Colon (tissue), 2 donors: ENCODE measurements around the gene ITPKB.

Experiments used
- FAIRE-seq: peaks from 2 replicates; lab custom pipeline; 2012; peaks lifted over from hg19 to GRCh38; lab: Jason Lieb, UNC
- donor health status: control.
- donor health status: control.

ITPKB gene

DNA sequence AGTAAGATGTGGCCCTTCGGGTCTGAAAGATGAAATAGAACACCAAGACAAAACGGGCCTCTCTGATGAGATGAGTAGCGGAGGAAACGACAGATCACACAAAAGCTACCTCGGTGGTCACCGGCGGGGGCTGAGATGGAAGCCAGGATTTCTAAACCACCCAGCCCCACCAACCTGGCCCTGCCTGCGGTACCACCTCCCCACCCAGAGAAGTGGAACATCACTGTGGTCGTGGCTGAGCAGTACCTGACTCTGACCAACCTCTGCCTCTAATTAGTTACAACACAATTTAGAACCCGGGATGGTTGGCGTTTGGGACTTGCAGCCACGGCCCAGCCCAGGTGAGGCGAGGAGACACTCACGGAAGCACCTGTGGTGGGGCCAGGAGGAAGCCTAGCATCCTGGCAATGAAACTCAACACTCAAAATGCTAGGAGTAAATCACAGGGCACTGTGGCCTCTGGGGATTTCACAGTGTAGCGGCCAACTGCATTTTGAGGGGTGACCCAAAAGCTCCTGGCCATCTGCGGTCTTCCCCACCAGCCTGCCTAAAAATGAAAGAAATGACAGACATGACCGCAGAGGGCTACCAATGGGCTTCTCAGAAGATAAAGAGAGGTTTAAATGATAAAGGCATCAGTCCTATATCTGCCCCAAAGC, 73.4 kb downstream of the ITPKB start:
- no peak for FAIRE-seq

DNA sequence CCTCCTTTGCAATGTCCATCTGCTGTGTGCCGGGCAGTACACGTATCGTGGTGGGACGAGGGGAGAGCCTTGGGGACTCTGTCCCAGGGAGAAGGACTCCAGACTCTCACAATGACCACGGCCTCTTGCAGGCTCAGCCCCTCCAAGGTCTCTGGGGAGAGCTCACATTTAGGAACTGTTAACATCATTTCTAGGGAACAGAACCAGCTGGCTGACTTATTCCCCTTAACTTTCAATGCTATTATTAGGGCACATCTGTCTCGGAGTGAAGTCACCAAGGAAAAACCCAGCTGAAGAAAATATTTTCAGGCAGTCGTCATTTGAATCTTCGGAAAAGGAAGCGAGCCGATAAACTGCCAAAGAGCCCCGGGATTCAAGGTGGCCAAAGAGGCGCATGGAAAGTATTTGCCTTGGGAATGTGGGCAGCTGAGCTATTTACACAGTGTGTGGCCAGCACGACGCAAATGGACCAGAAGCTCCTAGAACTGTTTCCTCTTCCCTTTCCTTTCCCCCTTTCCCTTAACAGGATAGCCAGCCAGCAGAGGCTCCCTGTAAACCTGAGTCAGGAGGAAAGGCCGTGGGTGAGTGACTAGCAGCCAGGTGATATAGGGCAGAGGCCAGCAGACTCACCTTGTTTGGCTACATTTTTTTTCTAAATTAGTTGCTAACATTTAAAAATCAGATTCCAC, 74.5 kb downstream of the ITPKB start:
- no peak for FAIRE-seq

DNA sequence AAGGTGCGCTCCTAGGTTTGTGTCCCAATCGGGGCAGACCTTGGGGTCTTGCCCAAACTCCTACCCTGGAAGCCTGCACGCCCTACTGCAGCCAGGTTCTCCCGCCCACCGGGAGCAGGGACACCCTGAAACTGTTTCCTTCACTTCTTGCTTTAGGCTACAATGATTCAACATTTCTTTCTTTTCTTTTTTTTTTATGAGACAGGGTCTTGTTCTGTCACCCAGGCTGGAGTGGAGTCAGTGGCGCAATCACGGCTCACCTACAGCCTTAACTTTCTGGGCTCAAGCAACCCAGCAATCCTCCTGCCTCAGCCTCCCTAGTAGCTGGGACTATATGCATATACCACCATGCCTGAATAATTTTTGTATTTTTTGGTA, 75.8 kb downstream of the ITPKB start:
- FAIRE-seq = no peak

DNA sequence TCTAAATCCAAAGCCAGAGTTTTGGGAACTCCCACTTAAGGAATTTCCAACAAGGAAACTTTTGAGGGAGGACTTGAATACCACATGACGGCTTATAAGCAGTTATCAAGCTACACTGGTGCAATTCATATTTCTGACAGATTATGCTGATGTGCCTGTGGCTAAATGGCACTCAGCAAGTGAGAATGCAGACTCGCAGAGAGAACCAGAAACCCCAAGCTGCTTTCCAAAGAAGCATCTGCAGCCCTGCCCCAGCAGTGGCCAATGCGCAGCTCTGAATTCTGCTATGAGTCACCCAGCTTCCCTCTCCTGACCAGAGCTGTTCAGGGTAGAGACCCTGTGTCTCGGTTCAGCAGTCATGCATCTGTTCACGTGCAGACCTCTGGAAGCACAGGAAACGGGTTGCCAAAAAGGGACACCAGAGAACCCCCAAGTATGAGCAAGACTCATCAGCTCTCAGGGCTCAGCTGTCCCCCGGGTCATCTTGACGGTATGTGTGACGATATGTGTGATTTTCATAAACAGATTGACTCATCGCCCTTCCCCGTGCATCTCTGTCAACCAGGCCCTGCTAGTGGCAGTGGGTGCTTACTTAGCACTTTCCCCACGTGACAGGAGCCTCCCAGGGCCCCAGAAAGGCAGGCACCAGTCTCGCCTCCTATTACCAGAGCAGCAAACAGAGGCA, 76.3 kb downstream of the ITPKB start:
- FAIRE-seq = no peak

DNA sequence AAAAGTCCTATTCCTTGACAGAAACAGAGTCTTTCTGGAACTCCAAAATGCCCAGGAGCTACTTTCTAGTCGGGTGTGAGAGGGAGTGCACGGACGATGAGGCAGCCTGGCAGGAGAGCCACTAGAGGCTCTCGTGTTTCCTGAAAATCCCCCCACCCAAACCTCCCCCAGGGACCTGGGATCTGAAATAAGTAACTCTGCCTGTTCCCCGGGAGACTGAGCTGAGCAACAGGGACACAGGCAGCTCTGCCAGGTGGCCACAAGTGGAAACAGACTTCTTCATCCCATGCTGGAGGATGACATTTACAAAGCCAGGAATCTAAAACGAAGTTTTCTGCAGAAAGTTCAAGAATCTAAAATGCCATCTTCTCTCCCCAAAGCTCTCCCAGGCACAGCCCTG, 77.1 kb downstream of the ITPKB start:
- FAIRE-seq = no peak

DNA sequence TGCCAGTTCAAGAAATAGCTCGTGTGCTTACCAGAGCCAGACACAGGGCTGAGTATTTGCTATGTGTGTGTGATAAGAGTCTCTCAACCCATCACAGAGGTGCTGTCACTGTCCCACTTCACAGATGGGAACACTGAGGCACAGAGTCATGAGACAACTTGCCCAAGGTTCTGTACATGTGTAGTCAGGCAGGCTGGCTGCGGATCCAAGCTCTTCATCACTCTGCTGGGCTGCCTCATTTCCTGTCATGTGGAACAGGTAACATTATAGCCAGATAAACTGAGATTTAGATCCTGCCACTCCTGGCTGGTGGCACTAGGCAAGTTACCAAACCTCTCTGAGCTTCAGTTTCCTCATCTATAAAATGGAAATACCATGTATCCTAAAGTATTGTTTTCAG, 77.8 kb downstream of the ITPKB start:
- no peak for FAIRE-seq

DNA sequence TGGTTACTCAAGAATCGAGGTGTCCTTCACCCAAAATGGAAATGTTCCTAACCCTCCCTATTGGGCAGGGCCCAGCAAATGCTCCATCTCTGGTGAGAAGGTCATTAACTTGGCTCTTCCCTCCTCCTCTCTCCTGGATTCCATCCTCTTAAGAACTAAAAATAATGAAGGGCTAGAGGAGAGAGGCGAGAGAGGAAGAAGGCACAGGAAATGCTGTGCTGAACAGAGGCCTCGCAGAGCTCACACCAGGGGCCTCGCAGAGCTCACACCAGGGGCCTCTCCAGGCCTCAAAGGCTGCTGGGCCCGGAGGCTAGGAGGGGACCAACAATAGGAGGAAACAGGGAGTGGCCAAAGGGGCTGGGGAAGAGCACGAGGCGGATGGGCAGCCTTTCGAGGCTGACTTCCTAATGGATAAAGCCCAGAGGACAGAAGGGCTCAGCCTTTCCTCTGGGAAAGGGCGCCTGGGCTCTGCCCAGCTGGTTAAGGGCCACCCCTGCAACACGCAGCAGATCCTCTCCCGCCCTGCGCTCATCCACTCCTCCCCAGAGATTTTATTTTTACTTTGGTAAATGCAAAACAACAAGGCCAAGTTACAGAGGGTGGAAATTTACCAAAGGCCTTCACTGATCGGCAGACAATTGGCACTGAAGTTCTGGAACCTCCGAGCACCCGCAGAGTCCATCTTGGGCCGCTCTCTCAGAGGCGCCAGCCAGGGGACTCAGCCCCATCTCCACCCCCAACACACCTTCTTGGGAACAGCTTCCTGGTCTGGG, 78.5 kb downstream of the ITPKB start:
- FAIRE-seq = no peak

DNA sequence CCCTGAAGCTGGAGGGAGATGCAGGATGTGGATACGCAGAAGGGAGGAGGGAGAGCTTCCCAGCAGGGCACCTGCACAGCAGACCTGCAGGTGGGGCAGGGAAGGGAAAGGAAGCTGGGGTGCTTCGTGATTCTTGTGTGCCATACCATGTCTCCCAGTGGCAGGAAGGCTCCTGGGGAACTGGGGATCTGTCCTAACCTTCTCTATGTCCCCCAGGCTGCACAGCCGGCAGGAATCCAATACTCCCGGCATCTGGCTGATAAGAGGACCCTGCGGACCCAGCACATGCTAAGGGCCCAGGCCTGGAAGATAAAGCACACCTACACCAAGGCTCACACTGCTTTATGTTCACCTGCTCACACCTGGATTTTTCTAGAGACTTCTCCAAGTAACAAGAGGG, 79.4 kb downstream of the ITPKB start:
- no peak for FAIRE-seq

DNA sequence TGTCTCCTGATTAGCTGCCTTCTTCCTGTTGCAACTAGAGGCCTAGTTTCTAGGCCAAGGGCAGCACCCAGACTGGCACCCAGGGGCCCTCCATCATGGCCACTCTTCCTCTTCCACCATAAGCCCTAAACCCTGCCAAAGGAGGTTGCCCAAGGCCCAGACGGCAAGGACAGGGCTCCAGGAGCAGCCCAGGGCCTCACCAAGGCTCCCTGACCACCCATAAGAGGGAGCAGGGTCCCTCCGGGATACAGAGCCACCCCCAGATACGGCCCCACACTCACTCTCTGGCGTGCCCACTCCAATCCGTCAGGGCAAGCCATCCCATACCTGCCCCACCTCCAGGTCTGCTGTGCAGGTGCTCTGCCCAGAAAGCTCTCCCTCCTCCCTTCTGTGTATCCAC, 79.9 kb downstream of the ITPKB start:
- FAIRE-seq = no peak

DNA sequence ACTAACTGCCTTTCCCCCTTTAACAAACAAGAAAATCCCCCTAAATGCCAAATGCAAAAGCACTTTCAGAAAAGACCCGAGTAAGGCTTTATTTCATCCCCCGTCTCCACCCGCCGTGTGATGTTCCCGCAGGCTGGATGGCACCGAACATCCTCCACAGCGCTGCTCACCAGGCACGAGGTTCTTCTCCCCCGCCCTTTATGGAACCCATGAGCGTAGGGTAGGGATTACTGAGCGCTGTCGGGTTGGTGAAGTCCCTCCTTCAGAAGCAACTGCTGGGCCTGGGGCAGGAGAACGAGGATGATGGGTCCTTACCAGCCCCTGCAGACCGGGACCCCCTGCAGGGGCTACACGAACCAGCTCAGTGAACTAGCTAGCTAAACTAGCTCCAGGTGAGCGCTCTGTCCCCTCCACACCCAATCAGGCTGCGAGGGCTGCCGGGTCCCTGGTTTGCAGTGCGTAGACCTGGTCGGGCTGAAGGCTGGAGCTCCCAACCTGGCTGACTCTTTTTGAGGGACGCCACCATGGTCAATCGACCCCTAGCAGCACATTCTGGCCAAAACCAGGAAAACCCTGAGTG, 80.4 kb downstream of the ITPKB start:
- FAIRE-seq = no peak

DNA sequence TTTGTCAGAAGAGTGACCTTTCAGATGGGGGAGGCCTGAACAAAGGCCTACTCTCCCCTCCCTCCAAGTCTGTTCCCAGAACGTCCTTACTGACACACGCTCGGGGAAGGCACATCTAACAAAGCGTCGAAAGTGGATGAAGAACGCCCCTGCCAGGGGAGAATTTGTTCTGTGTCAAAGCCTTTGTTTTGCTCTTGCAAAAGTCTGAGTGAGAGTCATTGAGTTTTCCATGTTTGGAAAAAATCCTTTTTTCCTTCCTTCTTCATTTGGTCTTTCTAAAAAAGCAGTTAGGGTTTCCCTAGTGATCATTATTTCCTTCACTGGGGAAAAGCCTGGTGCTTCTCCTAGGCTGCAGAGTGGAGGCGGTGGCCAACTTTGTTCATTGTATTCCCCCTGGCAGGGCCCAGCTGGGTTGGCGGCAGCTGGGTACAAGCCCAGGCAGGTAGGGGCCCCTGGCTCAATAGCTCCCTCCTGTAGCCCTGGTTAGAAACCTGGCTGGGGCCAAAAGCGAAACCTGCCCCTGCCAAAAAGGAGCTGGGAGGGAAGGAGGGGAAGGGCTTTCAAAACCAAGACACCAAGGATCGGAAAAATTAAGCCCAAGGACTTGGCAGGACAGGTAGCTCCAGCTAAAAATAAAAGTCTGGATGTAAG, 81.1 kb downstream of the ITPKB start:
- FAIRE-seq = no peak

DNA sequence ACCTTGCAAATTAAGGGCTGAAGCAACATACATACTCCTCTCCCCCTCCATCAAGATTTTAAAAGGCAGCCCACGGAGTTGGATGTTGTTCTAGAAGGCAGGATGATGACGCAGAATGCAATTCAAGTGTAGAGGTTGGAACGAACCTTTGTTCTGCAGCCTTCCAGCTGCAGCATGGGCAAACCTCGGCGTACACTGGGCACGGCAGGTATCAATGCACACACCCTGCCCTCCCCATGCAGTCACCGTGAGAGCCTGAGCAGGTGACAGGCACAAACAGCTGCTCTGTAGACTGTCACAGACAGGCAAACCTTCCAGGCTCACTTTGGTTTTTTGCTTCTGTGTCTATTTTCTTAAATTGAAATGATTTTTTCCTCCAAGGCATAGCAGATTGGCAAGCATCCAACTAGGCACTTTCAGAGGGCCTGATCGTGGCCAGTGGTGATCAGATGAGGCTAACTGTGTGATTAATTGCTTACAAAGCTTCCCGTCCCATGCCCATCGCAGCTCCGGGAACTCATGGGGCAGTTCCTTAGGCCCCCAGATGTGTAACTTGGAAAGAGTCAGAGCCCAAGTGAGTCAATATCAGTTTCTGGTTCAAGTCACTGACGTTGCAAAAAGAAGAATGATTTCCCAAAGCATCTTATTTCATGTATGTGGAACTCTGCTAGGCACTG, 82.3 kb downstream of the ITPKB start:
- no peak for FAIRE-seq

DNA sequence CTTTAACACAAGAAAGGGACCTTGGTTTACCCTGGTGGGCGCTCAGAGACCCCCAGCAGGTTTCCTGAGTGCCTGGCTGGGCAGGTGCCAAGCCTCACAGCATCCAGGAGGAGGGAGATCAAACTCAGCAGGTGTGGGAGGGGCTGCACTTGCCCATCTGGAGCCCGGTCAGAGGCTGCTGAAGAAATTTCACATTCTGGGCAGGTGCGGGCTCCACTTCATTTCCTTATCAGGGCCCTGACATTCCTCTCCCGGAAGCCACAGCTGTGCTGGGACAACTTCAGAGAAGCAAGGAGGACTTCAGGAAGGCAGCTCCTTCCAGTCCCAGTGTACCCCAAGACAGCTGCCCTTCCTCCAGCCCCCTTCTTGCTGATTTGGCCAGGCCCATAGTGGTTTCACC, 82.9 kb downstream of the ITPKB start:
- no peak for FAIRE-seq

DNA sequence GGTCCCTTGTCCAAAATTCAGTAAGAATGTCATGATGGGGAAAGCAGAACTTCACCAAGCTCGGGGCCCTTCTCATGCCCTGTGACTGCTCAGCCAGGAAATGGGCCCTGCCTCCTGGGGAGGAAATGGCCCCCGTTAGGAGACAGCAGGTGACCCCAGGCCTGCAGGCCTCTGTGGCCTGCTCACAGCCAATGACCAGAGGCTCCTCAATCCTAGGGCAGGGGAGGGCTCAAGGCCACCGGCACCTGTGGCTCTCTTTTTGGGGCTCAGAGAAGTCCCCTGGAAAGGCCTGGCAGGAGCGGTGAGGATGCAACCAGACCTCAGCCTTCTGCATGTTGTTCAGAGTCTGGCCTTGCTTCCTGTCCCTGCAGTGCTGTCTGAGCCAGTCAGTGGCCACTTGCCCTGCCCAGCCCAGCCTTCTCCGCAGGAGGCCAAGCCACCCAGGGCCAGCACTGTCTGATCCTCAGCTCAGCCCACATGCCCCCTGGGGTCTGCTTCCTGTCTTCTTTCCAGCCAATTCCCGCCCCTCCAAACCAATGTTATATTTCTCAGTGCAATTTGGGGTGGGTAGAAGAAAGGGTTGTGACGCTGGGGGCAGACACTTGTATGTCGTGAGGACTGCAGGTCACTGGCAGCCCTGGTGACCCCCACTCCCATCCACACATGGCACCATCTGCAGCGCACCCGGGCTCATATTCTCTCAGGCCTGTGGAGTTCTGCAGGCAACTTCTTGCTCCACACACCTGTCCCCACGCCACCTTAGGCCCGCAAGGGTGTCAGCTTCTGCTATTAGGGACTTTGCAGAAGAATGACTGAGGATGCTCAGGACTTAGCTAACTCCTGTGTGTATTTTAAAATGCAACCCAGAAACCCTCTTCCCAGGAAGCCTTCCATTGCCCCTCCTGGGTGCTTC, 83.6 kb downstream of the ITPKB start:
- no peak for FAIRE-seq

DNA sequence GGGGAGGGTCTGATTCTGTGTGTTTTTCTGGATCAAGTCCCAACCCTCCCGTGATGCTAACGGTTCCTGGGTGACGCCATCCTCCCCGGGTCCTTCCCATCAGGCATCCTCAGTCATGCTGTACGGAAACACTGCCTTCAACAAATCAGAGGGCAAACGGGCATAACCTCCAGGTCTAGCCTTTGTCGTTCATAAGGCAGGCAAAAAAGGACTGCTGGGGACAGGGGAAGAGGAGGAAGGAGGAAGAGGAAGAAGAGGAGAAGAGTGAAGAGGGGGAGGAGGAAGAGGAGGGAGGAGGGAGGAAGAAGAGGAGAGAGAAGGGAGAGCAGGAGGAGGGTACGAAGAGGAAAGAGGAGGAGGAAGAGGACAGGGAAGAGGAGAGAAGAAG, 84.4 kb downstream of the ITPKB start:
- FAIRE-seq = no peak

DNA sequence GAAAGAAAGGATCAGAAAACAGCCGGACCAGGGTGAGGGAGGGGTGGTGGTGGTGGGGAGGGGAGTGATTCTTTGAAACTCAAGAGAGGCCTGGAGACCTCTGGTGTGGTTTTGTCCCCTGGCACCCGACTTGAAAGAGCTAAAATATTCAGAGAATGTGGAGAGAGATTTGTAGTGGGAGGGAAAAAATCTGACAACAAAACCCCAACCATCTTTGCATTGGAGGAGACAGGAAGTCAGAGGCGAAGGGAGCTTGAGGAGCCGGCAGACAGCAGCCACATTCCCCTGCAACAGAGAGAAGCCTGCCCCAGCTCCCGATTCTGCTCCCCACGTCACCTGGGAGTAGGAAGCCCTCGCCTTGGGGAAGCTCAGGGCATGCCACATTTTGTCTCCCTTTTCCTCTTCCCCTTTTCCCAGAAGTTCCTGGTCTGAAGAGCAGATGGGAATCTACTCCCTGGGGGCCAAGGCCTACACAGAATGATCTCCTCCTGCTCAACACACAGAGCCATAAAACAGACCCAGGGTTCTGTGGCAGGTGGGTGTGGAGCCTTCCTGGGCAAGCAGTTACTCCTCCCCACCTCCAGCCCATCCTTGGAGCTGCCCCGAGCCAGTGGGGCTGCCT, 84.9 kb downstream of the ITPKB start:
- no peak for FAIRE-seq

DNA sequence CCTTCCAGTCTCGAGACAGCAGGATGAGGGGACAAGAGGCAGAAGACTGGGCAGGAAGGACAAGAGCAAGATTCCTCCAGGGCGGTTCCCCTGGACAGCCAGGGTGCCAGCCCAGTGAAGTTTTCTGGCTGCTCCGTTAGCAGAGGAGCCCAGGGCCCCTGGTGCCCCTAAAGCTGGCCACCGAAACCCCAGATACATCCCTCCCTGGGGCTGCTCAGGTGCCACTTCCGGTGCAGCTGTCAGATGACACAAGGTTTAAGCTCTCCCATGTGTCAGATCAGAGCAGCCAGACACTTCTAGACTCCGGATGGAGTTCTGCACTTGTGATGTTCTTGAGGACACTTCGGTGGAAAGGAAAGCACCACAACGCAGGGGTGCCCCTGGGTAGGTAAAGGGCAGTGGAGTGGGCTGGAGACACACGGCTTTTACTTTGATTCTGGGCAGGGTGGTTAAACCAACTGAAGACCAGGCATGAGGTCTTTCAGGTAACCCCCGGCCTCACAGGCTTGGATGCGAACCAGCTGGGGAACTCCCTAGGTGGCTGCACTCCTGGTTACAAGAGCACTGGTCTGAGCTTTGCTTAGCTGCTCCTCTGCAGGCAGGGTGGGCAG, 85.7 kb downstream of the ITPKB start:
- FAIRE-seq = no peak

DNA sequence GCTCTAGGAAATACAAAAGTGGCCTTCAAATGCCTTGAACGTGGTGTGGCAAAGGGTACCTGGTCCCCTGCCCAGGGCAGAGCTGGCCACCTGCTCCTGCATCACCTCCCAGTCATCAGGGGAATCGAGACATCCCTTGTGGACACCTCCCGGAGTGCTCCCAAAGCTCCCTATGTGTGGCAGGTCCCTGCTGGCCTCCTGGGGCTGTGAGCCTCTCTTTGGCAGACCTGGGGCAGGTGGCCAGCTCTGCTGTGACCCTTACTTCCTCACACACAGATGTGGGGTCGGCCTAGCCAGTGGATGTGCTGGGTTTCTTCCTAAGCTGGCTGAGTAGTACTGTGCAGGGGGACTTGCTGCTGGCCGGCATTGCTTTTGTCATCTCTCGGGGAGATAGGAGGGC, 86.5 kb downstream of the ITPKB start:
- FAIRE-seq = no peak

DNA sequence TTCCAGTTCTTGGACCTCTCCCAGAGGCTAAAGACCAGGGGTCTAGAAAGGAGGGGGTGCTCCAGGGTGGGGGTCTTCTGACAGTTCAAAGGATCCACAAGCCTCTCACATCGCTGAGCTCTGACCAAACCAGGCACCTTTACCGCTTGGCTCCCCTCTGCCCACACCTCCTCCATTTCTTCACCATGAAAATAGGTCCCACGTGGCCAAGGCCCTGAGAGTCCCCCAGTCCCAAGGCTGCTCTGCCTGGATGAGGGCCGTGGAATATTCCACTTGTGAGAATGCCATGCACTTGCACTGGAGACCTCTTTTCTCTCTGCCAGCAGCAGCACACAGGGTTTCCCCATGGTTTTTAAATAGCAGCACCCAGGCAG, 87.4 kb downstream of the ITPKB start:
- no peak for FAIRE-seq
